HG03097 (cell line): ENCODE results near the gene IWS1.
"Not testable (repeated sequence)": the region's sequence is repeated elsewhere in the genome, so short reads cannot be mapped to it uniquely, and the experiment has no call there.

Source experiments
- ATAC-seq: cut with Tn5 transposase; IDR thresholded peaks from one replicate; pipeline ENCODE4 v1.9.1; 2021; ENCODE audit not compliant: unreplicated experiment, low FRiP score

Gene IWS1

GRCh38 chr2:127561371-127561770, 35.1 kb upstream of the IWS1 start:
- no peak for ATAC-seq

DNA sequence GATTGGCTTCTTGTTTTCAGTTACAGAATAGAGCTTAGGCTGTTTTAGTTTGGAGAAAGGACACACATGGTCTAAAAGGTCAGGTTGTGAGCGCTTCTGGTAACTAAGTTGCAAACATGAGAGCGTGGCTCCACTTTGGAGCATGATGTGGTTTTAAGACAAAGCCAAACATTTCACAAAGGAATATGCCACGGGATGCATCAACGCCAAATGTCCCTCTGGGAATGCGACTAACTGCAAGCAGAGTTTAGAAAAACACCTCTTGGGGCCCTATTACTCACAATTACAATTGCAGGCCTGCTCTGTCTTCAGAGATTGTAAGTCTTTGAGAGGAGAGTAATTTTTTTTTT, 34.6 kb upstream of the IWS1 start:
- no peak for ATAC-seq

GRCh38 chr2:127560201-127560930, 34.1 kb upstream of the IWS1 start:
- ATAC-seq, result no peak

- ATAC-seq, result no peak
Observed at GRCh38 chr2:127559454-127559853, 33.2 kb upstream of the IWS1 start.

DNA sequence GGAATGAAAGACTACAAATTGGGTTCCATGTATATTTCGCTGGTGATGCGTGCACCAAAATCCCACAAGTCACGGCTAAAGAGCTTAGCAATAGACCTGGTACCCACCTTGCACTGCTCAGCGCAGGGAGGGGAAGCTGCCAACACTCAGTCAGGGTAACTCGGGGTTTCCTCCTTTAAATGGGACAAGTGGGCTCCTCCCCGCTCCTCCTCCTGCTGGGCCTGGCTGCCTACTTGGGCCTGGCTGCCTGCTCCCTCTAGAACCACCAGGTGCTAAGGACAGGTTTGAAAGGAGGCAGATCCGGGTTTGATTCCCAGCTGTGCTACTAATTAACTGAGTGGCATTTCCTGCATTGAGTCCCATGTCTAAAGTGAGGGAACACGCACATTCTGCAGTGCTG, 32.6 kb upstream of the IWS1 start:
- no peak for ATAC-seq

- ATAC-seq, result no peak
Observed at GRCh38 chr2:127552846-127553245, 26.6 kb upstream of the IWS1 start.

DNA sequence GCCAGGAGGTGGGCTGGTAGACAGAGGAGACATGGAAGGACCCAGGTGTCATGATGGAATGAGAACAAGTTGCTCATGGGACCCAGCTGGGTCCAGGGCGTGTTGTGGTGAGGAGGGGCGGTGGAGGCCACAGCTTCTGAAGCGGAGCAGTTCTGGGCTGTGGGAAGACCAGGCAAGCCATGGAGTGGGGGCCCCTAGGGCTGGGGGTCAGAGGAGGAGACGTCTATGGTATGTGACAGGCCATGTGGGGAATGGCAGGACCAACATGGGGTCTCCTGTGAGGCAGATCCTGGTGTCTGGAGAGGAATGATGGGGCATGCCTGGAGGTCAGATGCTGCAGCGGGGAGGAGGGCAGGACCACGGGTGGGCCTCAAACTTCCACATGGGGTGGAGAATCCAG, 26.0 kb upstream of the IWS1 start:
- ATAC-seq, result no peak

GRCh38 chr2:127551221-127551930, 25.1 kb upstream of the IWS1 start:
- no peak for ATAC-seq

DNA sequence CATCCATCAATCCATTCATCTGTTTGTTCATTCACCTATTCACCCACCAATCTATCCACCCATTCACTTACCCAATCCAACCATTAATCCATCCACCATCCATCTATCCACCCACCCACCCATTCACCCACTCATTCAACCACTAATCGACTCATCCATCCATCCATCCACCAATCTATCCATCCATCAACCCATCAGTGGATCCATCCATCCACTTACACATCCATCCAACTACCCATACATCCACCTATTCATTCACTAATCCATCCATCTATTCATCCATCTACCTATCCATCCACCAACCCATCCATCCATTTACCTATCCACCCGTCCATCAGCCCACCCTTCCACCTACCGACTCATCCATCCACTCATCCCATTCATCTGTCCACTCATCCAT, 20.5 kb upstream of the IWS1 start:
- ATAC-seq, result no peak

DNA sequence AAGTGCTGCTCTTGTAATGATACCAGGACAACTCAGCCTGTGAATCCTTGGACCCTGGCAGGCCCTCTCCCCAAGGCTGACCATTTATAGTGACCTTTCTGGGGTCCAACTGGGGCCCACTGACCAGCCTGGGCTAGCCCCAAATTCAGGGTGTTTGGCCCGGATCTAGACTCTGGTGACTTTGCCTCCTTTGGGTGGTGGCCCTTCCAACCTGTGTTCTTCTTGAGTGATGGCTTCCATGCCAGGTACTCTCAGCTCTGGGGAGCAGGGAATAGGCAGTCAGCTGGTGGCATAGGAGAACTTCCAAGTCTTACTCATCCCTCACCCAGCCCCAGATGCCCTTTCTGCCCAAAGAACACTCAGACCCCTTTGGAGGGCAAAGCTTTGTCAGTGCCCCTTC, 19.5 kb upstream of the IWS1 start:
- no peak for ATAC-seq

GRCh38 chr2:127545189-127545588, 18.9 kb upstream of the IWS1 start:
- ATAC-seq, result no peak

DNA sequence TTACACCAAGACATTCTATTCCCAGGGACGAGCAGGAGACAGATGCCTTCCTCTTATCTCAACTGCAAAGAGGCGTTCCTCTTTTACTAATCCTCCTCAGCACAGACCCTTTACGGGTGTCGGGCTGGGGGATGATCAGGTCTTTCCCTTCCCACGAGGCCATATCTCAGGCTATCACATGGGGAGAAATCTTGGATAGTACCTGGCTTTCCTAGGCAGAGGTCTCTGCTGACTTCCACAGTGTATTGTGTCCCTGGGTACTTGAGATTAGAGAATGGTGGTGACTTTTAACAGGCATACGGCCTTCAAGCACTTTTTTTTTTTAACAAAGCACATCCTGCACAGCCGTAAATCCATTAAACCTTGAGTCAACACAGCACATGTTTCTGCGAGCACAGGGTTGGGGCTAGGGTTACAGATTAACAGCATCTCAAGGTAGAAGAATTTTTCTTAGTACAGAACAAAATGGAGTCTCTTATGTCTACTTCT, 16.8 kb upstream of the IWS1 start:
- ATAC-seq, result not testable (repeated sequence)

GRCh38 chr2:127542231-127542630, 15.9 kb upstream of the IWS1 start:
- no peak for ATAC-seq

GRCh38 chr2:127541809-127542208, 15.5 kb upstream of the IWS1 start:
- no peak for ATAC-seq

GRCh38 chr2:127537644-127538043, 11.4 kb upstream of the IWS1 start:
- no peak for ATAC-seq

GRCh38 chr2:127536707-127537541, 10.6 kb upstream of the IWS1 start:
- no peak for ATAC-seq

DNA sequence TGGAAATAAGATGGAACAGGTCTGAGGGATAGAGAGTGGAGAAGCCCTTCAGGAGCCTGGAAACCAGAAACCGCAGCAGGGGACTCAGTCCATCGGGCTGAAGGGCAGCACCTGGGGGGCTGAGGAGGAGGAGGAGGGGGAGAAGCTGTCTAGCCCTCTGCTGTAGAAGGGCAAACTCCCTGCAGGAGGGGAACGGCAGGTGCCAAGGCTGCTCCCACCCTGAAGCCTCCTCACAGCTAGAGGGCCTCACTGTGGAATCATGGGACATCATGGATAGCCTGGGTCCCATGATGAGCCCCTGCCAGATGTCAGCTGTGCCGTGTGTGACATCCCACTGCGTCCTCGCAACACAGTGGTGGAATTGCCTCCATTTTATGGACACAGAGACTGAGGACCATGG, 9.6 kb upstream of the IWS1 start:
- ATAC-seq, result no peak

DNA sequence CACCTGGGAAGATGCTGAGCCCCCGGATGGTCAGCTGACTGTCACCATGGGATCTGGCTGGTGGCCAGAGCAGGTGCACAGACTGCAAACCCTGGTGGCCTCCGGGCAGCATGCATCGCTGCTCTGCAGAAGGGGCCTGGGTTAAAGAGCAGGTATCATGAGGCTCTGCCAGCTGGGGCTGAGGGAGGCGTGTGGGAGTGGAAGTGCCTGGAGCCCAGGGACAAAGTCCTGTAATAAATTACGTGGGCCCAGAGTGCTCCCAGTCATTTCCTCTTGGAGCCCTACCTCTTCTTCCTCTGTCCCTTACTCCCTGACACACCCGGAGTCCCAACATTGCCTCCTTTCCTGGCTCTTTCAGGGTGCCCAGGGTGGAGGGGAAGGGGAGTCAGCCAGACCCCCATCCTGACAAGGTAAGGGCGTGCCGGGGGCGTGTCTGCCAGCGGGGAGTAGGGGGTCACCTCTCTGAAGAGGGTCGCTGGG, 9.2 kb upstream of the IWS1 start, which contains the start of gene MYO7B:
Gene MYO7B (plus strand): TSS at position 262 of the 480 bp plus-strand sequence. CDS start 24,040 bp downstream, outside the sequence.
- ATAC-seq, result no peak

DNA sequence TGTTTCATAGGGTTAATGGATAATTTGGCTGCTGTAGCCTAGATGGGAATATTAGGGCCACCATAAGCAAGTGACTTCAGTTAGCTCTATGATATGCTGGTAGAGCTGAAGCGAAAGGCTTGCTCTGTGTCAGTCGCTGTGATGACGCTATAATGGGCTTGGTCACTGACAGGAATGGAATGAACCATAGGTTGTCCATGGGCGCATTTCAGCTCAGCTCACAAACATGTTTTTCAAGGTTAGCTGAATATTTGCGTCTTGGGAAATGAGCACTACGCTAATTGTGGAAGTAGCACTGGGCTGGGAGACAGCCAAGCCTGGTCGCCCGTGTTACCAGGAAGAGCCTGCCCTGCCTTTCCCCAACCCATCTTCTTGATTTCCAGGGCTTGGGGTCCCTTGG, 6.0 kb upstream of the IWS1 start:
- ATAC-seq, result no peak

DNA sequence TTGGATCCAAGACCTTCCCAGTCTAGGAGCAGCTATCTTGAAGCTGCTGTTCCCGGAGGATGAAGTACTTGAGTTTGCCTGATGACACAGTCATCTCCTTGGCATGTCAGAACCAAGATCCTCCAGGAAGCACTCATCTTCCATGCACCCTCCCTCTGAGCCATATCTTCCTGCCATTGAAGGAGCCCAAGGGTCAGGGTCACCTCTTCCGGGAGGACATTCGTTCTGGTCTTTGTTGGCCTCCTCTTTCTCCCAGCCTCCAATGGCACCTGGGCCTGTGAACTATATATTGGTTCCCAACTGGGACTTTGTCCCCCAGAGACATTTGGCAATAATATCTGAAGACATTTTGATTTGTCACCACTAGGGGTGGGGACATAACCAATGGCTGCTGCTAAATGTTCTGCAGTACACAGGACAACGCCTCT, 4.9 kb upstream of the IWS1 start:
- ATAC-seq, result no peak
